RWPE2 (cell line): ENCODE data around the gene SPRR5.

ENCODE experiments used
- ATAC-seq: fragments of 200-7000 bp; cut with Tn5 transposase; 3 replicates; pipeline ENCODE4 v1.9.1; 2021; ENCODE audit warnings: low read depth
- DNase-seq: peaks from one replicate; pipeline ENCODE4 v3.0.0-alpha.2; 2020; ENCODE audit warnings: low spot score
- H3K27ac ChIP-seq: fragments of 450-650 bp; 2 replicates; pipeline ENCODE4 v1.5.1; 2017; ENCODE audit warnings: mild to moderate bottlenecking; ENCODE audit not compliant: poor library complexity, severe bottlenecking
- H3K27me3 ChIP-seq: fragments of 250-450 bp; sonication (Bioruptor Pico); 2 replicates; pipeline ENCODE4 v1.5.1; 2021; ENCODE audit warnings: mild to moderate bottlenecking, moderate library complexity; ENCODE audit not compliant: insufficient read depth, poor library complexity, severe bottlenecking
- H3K36me3 ChIP-seq: fragments of 250-450 bp; sonication (Bioruptor Pico); 2 replicates; pipeline ENCODE4 v1.5.1; 2020; ENCODE audit warnings: low read depth, mild to moderate bottlenecking, moderate library complexity
- H3K4me1 ChIP-seq: fragments of 250-450 bp; sonication (Bioruptor Pico); 2 replicates; pipeline ENCODE4 v1.5.1; 2021; ENCODE audit warnings: mild to moderate bottlenecking, moderate library complexity; ENCODE audit not compliant: insufficient read depth, poor library complexity, severe bottlenecking
- H3K4me3 ChIP-seq: fragments of 250-450 bp; sonication (Bioruptor Pico); 2 replicates; pipeline ENCODE4 v1.5.1; 2021; ENCODE audit warnings: mild to moderate bottlenecking, moderate library complexity; ENCODE audit not compliant: severe bottlenecking
- H3K9me3 ChIP-seq: fragments of 250-450 bp; sonication (Bioruptor Pico); 2 replicates; pipeline ENCODE4 v1.5.1; 2021; ENCODE audit warnings: mild to moderate bottlenecking, moderate library complexity; ENCODE audit not compliant: severe bottlenecking
- CTCF ChIP-seq: fragments of 450-650 bp; IDR thresholded peaks from one replicate; pipeline ENCODE4 v1.5.1; 2017; ENCODE audit warnings: mild to moderate bottlenecking, moderate library complexity; ENCODE audit not compliant: poor library complexity, severe bottlenecking

SPRR5 gene

GRCh38 chr1:152912471-152912870 lies 34.5 kb upstream of the SPRR5 start:
- no peak for TF ChIP-seq CTCF
- Histone ChIP-seq H3K27ac (no peak overlapping the region), H3K27me3 (no peaks in the 10 kb centered on the region), H3K4me3 (no peak overlapping the region), H3K9me3 (no peaks in the 10 kb centered on the region), H3K36me3 (no peaks in the 10 kb centered on the region), H3K4me1 (peaks cover 9% of the 10 kb centered on the region)
- ATAC-seq (no peak), DNase-seq (no peak)

GRCh38 chr1:152912900-152913299 lies 34.1 kb upstream of the SPRR5 start:
- Histone ChIP-seq H3K9me3 (no peaks in the 10 kb centered on the region), H3K27me3 (no peaks in the 10 kb centered on the region), H3K27ac (no peak overlapping the region), H3K4me1 (peaks cover 5% of the 10 kb centered on the region), H3K36me3 (no peaks in the 10 kb centered on the region), H3K4me3 (no peak overlapping the region)
- no peak for TF ChIP-seq CTCF
- ATAC-seq: no peak
- DNase-seq: no peak

GRCh38 chr1:152917794-152918193 lies 29.2 kb upstream of the SPRR5 start:
- H3K27me3 ChIP-seq: no peaks in the 10 kb centered on the region
- peak; percentile 61 for TF ChIP-seq CTCF
- H3K4me1 ChIP-seq: no peaks in the 10 kb centered on the region
- no peak overlapping the region for H3K4me3 ChIP-seq
- no peaks in the 10 kb centered on the region for H3K9me3 ChIP-seq
- no peak for DNase-seq
- ATAC-seq: 0 out of 3 replicates have a peak, but pooled peaks have one; percentile 36
- H3K36me3 ChIP-seq: no peaks in the 10 kb centered on the region
- H3K27ac ChIP-seq: no peak overlapping the region

GRCh38 chr1:152919071-152919470 lies 27.9 kb upstream of the SPRR5 start:
- DNase-seq (no peak), ATAC-seq (no peak)
- Histone ChIP-seq H3K27me3 (no peaks in the 10 kb centered on the region), H3K4me3 (no peak overlapping the region), H3K27ac (no peak overlapping the region), H3K4me1 (no peaks in the 10 kb centered on the region), H3K9me3 (no peaks in the 10 kb centered on the region), H3K36me3 (no peaks in the 10 kb centered on the region)
- no peak for TF ChIP-seq CTCF

GRCh38 chr1:152924191-152924590 lies 22.8 kb upstream of the SPRR5 start:
- no peak for TF ChIP-seq CTCF
- no peaks in the 10 kb centered on the region for H3K27me3 ChIP-seq
- no peaks in the 10 kb centered on the region for H3K36me3 ChIP-seq
- DNase-seq (no peak), ATAC-seq (peak; percentile 65; the same call in 2 of the 3 replicates)
- peaks cover 3% of the 10 kb centered on the region for H3K4me1 ChIP-seq
- H3K9me3 ChIP-seq: no peaks in the 10 kb centered on the region
- H3K27ac ChIP-seq: no peak overlapping the region
- no peak overlapping the region for H3K4me3 ChIP-seq
